ENCODE data around the gene KNCN.

The KNCN gene

GRCh38 chr1:46546210-46546609 is 5.2 kb downstream of the KNCN start:
- Histone ChIP-seq H3K27ac (no peak overlapping the region), H3K4me3 (ENCODE audit: low read depth, low read length) (no peak overlapping the region), H3K36me3 (no peaks in the 10 kb centered on the region), H3K9me3 (ENCODE audit: severe bottlenecking) (no peaks in the 10 kb centered on the region), H3K27me3 (ENCODE audit: insufficient read depth, low read depth, severe bottlenecking) (no peaks in the 10 kb centered on the region)
- no peak for DNase-seq
- TF ChIP-seq, protein P1, sequence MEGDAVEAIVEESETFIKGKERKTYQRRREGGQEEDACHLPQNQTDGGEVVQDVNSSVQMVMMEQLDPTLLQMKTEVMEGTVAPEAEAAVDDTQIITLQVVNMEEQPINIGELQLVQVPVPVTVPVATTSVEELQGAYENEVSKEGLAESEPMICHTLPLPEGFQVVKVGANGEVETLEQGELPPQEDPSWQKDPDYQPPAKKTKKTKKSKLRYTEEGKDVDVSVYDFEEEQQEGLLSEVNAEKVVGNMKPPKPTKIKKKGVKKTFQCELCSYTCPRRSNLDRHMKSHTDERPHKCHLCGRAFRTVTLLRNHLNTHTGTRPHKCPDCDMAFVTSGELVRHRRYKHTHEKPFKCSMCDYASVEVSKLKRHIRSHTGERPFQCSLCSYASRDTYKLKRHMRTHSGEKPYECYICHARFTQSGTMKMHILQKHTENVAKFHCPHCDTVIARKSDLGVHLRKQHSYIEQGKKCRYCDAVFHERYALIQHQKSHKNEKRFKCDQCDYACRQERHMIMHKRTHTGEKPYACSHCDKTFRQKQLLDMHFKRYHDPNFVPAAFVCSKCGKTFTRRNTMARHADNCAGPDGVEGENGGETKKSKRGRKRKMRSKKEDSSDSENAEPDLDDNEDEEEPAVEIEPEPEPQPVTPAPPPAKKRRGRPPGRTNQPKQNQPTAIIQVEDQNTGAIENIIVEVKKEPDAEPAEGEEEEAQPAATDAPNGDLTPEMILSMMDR (IDR thresholded peaks at IDR 0.05; ENCODE audit: low read depth, low read length) = no peak

DNA sequence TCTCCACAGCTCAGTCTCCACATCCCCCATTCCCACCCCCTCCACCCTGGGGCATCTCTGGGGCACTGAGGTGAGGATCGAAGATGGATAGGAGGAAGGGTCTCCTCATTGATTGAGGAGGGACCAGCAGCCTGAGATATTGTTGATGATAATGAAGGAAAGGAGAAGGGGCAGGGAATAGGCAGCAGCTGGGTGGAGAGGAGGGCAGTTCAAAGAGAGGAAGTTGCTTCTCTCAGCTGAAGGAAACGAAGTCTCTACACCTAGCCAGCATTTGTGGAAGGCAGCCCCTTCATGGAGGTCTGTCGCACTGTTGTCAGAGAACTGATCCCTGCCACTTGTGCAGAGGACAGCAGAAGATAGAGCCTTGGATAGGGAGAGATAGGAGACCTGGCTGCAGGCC is 5.7 kb downstream of the KNCN start:
- H3K27me3 ChIP-seq (ENCODE audit: insufficient read depth, low read depth, severe bottlenecking) = no peaks in the 10 kb centered on the region
- no peak overlapping the region for H3K4me3 ChIP-seq (ENCODE audit: low read depth, low read length)
- TF ChIP-seq, protein P1 (IDR thresholded peaks at IDR 0.05; ENCODE audit: low read depth, low read length) = no peak
- no peaks in the 10 kb centered on the region for H3K9me3 ChIP-seq (ENCODE audit: severe bottlenecking)
- no peaks in the 10 kb centered on the region for H3K36me3 ChIP-seq
- H3K27ac ChIP-seq = no peak overlapping the region
- DNase-seq = no peak

- H3K4me3 ChIP-seq (ENCODE audit: low read depth, low read length) = no peak overlapping the region
- H3K9me3 ChIP-seq (ENCODE audit: severe bottlenecking) = no peaks in the 10 kb centered on the region
- no peaks in the 10 kb centered on the region for H3K36me3 ChIP-seq
- TF ChIP-seq, protein P1 (IDR thresholded peaks at IDR 0.05; ENCODE audit: low read depth, low read length) = no peak
- H3K27ac ChIP-seq = no peak overlapping the region
- no peak for DNase-seq
- H3K27me3 ChIP-seq (ENCODE audit: insufficient read depth, low read depth, severe bottlenecking) = no peaks in the 10 kb centered on the region
Measured at GRCh38 chr1:46544561-46545240, 6.7 kb downstream of the KNCN start.

DNA sequence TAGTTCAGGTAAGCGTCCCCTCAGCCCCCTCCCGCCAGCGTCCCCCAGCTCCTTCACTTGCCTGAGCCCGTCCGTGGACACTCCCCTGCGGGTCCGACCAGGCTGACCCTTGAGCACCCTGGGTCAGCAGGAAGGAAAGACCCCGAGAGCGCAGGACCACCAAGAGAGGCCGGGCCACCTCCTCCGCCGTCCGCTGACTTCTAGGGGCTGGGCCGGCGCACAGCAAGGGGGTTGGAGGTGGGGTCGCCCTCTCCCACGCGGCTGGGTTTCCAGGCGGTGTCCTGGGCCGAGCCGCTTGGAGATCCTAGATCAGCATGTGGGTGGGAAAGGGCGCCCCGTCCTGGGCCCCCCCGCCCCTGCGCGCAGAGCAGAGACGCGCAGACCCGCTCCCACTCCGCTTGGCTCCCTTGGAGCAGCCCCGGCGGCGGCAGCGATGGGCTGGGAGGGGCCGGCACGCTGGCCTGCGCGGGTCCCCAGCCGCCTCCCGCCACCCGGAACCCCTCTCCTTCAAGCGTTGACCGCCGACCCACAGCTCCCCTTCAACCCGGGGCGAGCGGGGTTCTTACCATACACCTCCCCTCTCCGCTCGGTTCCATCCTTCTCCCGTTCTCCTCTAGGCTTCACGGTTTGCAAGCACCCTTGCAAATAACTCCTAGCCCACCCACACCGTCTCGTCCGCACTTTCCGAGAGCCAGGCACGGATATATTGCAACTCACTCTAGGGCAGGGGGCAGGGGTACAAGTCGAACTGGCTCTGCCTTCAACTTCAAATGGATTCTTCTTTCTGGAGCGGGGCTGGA is 7.5 kb downstream of the KNCN start:
- Histone ChIP-seq H3K36me3 (no peaks in the 10 kb centered on the region), H3K9me3 (ENCODE audit: severe bottlenecking) (no peaks in the 10 kb centered on the region), H3K4me3 (ENCODE audit: low read depth, low read length) (no peak overlapping the region), H3K27ac (no peak overlapping the region), H3K27me3 (ENCODE audit: insufficient read depth, low read depth, severe bottlenecking) (no peaks in the 10 kb centered on the region)
- no peak for DNase-seq
- TF ChIP-seq, protein P1 (IDR thresholded peaks at IDR 0.05; ENCODE audit: low read depth, low read length) = no peak

- H3K27me3 ChIP-seq (ENCODE audit: insufficient read depth, low read depth, severe bottlenecking) = no peaks in the 10 kb centered on the region
- H3K36me3 ChIP-seq = no peaks in the 10 kb centered on the region
- no peak overlapping the region for H3K27ac ChIP-seq
- H3K4me3 ChIP-seq (ENCODE audit: low read depth, low read length) = no peak overlapping the region
- TF ChIP-seq, protein P1 (IDR thresholded peaks at IDR 0.05; ENCODE audit: low read depth, low read length) = no peak
- H3K9me3 ChIP-seq (ENCODE audit: severe bottlenecking) = no peaks in the 10 kb centered on the region
- DNase-seq = no peak
Measured at GRCh38 chr1:46543382-46543760, 8.1 kb downstream of the KNCN start.

All from WERI-Rb-1 (cell line).